GM10266 (cell line): ENCODE results near the gene LIN7A.

Experiments
- DNase-seq: peaks from one replicate; pipeline ENCODE4 v3.0.0; 2012; ENCODE audit errors: extremely low spot score
- TF ChIP-seq, protein P1 (sequence below): IDR thresholded peaks from 2 replicates; pipeline ENCODE4 v1.5.1; 2012; ENCODE audit warnings: mild to moderate bottlenecking, low read depth; ENCODE audit not compliant: control insufficient read depth, insufficient read depth; ENCODE audit errors: missing control alignments

Gene LIN7A

DNA sequence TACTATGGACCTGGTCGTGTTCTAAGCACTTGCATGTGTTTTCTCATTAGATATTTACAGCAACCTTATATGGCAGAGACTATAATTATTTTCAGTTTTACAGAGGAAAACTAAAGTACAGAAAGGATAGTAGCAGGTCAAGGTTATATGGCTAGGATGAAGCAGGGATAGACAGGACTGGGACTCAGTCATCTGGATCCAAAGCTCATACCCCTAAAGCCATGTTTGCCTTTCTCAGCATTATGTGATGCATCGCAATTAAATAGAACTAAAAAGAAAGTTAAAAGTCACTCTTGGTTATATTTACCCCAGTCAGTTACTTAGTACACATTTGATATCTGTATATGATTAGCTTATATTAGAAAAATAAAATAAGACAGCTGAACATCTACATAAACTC lies 13.3 kb downstream of the LIN7A start:
- no peak for DNase-seq
- TF ChIP-seq, protein P1, sequence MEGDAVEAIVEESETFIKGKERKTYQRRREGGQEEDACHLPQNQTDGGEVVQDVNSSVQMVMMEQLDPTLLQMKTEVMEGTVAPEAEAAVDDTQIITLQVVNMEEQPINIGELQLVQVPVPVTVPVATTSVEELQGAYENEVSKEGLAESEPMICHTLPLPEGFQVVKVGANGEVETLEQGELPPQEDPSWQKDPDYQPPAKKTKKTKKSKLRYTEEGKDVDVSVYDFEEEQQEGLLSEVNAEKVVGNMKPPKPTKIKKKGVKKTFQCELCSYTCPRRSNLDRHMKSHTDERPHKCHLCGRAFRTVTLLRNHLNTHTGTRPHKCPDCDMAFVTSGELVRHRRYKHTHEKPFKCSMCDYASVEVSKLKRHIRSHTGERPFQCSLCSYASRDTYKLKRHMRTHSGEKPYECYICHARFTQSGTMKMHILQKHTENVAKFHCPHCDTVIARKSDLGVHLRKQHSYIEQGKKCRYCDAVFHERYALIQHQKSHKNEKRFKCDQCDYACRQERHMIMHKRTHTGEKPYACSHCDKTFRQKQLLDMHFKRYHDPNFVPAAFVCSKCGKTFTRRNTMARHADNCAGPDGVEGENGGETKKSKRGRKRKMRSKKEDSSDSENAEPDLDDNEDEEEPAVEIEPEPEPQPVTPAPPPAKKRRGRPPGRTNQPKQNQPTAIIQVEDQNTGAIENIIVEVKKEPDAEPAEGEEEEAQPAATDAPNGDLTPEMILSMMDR, result no peak

GRCh38 chr12:80920006-80920405 lies 17.7 kb downstream of the LIN7A start:
- TF ChIP-seq, protein P1, result no peak
- no peak for DNase-seq

DNA sequence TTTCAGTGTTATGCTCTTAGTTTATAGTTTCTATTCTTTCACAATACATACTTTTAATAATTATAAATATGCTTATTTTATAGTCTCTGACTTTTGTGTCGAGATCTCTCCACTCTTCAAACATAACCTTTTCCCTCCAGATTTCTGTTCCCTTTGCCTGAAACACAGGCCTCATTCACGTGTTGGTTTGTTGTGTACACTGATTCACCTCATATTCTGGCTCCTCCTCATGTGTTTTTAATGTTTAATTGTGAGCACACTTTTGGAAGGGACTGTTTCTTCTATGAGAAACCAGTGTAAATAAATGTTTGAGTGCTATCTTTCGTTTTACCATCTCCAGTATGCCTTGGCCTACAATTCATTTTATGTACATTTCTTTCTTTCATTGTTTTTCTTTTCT lies 20.1 kb downstream of the LIN7A start:
- DNase-seq, result no peak
- TF ChIP-seq, protein P1, result no peak

GRCh38 chr12:80912901-80913770 lies 24.6 kb downstream of the LIN7A start:
- TF ChIP-seq, protein P1, result no peak
- no peak for DNase-seq

DNA sequence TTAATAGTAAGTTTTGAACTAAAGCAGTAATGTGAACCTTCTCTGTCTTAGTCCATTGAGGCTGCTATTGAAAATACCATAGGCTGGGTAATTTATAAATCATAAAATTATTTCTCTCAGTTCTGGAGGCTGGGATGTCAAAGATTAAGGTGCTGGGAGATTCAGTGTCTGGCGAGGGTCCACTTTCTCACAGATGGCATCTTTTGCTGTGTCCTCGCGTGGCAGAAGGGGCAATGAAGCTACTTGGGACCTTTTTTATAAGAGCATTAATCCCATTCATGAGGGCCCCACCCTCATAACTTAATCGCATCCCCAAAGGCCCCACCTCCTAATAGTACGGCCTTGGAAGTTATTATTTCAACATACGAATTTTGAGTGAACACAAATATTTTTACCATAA lies 28.4 kb downstream of the LIN7A start:
- no peak for DNase-seq
- TF ChIP-seq, protein P1, result no peak

GRCh38 chr12:80902711-80903110 lies 35.0 kb downstream of the LIN7A start:
- no peak for DNase-seq
- TF ChIP-seq, protein P1, result no peak

- no peak for DNase-seq
- TF ChIP-seq, protein P1, result no peak
These were observed 36.1 kb downstream of the LIN7A start for GRCh38 chr12:80901661-80902060.
